HG02840 (cell line): ENCODE results near the gene AOPEP.

Source experiments
- ATAC-seq: cut with Tn5 transposase; IDR thresholded peaks from one replicate; pipeline ENCODE4 v1.9.1; 2021; ENCODE audit warnings: mild to moderate bottlenecking, moderate library complexity, moderate number of reproducible peaks; ENCODE audit not compliant: unreplicated experiment, low FRiP score

AOPEP gene

GRCh38 chr9:95021166-95021886 is 294.8 kb downstream of the AOPEP start:
- ATAC-seq, result no peak

- ATAC-seq, result no peak
Observed at GRCh38 chr9:95022657-95023056, 296.2 kb downstream of the AOPEP start.

GRCh38 chr9:95023217-95024003 is 296.9 kb downstream of the AOPEP start:
- ATAC-seq, result no peak

- no peak for ATAC-seq
Observed at GRCh38 chr9:95024097-95024671, 297.7 kb downstream of the AOPEP start.

- no peak for ATAC-seq
Observed at GRCh38 chr9:95025213-95026147, 299.0 kb downstream of the AOPEP start.

GRCh38 chr9:95026148-95026524 is 299.6 kb downstream of the AOPEP start:
- ATAC-seq, result no peak

- ATAC-seq, result no peak
Observed at GRCh38 chr9:95027914-95028852, 301.7 kb downstream of the AOPEP start.

GRCh38 chr9:95028853-95029219 is 302.3 kb downstream of the AOPEP start:
- ATAC-seq, result no peak

GRCh38 chr9:95029288-95029687 is 302.8 kb downstream of the AOPEP start:
- ATAC-seq, result no peak

GRCh38 chr9:95029720-95030119 is 303.2 kb downstream of the AOPEP start:
- no peak for ATAC-seq

- ATAC-seq, result no peak
Observed at GRCh38 chr9:95030344-95030743, 303.8 kb downstream of the AOPEP start.

GRCh38 chr9:95030920-95031642 is 304.6 kb downstream of the AOPEP start:
- no peak for ATAC-seq

- no peak for ATAC-seq
Observed at GRCh38 chr9:95031711-95032461, 305.4 kb downstream of the AOPEP start.

- no peak for ATAC-seq
Observed at GRCh38 chr9:95032580-95033341, 306.3 kb downstream of the AOPEP start.

GRCh38 chr9:95035846-95036245 is 309.3 kb downstream of the AOPEP start:
- no peak for ATAC-seq

- ATAC-seq, result no peak
Observed at GRCh38 chr9:95036676-95037075, 310.2 kb downstream of the AOPEP start.

GRCh38 chr9:95037789-95038521 is 311.5 kb downstream of the AOPEP start:
- ATAC-seq, result no peak
